Measurements from ENCODE around the gene CC2D1A.

The CC2D1A gene

GRCh38 chr19:13873834-13874515, 32.0 kb upstream of the CC2D1A start:
- H3K9me3 Mint-ChIP-seq = no peaks in the 10 kb centered on the region
- H3K27ac Mint-ChIP-seq = peak overlapping the region; percentile 69 to 84 (median 69)
- H3K4me1 Mint-ChIP-seq = peaks cover 36% of the 10 kb centered on the region
- no peaks in the 10 kb centered on the region for H3K27me3 Mint-ChIP-seq (ENCODE audit: low read depth)
- no peak for TF ChIP-seq CTCF (IDR thresholded peaks at IDR 0.05; ENCODE audit: unreplicated experiment in 3 of 3)
- H3K36me3 Mint-ChIP-seq (ENCODE audit: low read depth) = no peaks in the 10 kb centered on the region
- H3K4me3 Mint-ChIP-seq = peak overlapping the region; percentile 59 to 81 (median 64)

- Mint-ChIP-seq H3K9me3 (no peaks in the 10 kb centered on the region), H3K4me1 (peaks cover 30% of the 10 kb centered on the region), H3K27ac (no peak overlapping the region), H3K27me3 (ENCODE audit: low read depth) (no peaks in the 10 kb centered on the region), H3K36me3 (ENCODE audit: low read depth) (no peaks in the 10 kb centered on the region), H3K4me3 (no peak overlapping the region)
- TF ChIP-seq CTCF (IDR thresholded peaks at IDR 0.05; ENCODE audit: unreplicated experiment in 3 of 3) = no peak
Observed at GRCh38 chr19:13875824-13876223, 30.2 kb upstream of the CC2D1A start.

GRCh38 chr19:13876834-13877233, 29.2 kb upstream of the CC2D1A start, which contains the start of gene NANOS3:
TSS of gene NANOS3 (plus strand) at chr19:13877134. CDS start at chr19:13877249, 115 bp downstream.
- H3K27ac Mint-ChIP-seq = no peak within 1 kb of the TSS
- H3K4me1 Mint-ChIP-seq = peaks cover 32% of the 10 kb centered on the region
- H3K9me3 Mint-ChIP-seq = no peaks in the 10 kb centered on the region
- H3K4me3 Mint-ChIP-seq = no peak within 1 kb of the TSS
- H3K36me3 Mint-ChIP-seq (ENCODE audit: low read depth) = no peaks in the 10 kb centered on the region
- no peak for TF ChIP-seq CTCF (IDR thresholded peaks at IDR 0.05; ENCODE audit: unreplicated experiment in 3 of 3)
- H3K27me3 Mint-ChIP-seq (ENCODE audit: low read depth) = no peaks in the 10 kb centered on the region

GRCh38 chr19:13877303-13877702, 28.7 kb upstream of the CC2D1A start:
- TF ChIP-seq CTCF (IDR thresholded peaks at IDR 0.05; ENCODE audit: unreplicated experiment in 3 of 3) = no peak
- H3K4me1 Mint-ChIP-seq = peaks cover 36% of the 10 kb centered on the region

GRCh38 chr19:13880059-13881043, 25.6 kb upstream of the CC2D1A start:
- Mint-ChIP-seq H3K27me3 (ENCODE audit: low read depth) (no peaks in the 10 kb centered on the region), H3K4me1 (peaks cover 34% of the 10 kb centered on the region), H3K36me3 (ENCODE audit: low read depth) (no peaks in the 10 kb centered on the region), H3K4me3 (peak overlapping the region; percentile 37 to 56 (median 39)), H3K27ac (peak overlapping the region; percentile 95 to 98 (median 95)), H3K9me3 (no peaks in the 10 kb centered on the region)
- peak; percentile 97 to 99 (median 98) for TF ChIP-seq CTCF (IDR thresholded peaks at IDR 0.05; ENCODE audit: unreplicated experiment in 3 of 3)

More at GRCh38 chr19:13877303-13877702, 28.7 kb upstream of the CC2D1A start:
- Mint-ChIP-seq H3K27ac (no peak overlapping the region), H3K27me3 (ENCODE audit: low read depth) (no peaks in the 10 kb centered on the region), H3K36me3 (ENCODE audit: low read depth) (no peaks in the 10 kb centered on the region), H3K4me3 (no peak overlapping the region), H3K9me3 (no peaks in the 10 kb centered on the region)

All from nephron (organoid).